GM12864 (cell line): Measurements from ENCODE around the gene REXO1.
"Not testable (repeated sequence)": the region's sequence is repeated elsewhere in the genome, so short reads cannot be mapped to it uniquely, and the experiment has no call there.

Source experiments
- DNase-seq: peaks from one replicate; pipeline ENCODE4 v3.0.0-alpha.2; 2011; ENCODE audit warnings: low read depth
- H3K4me3 ChIP-seq: 2 replicates; pipeline ENCODE4 v1.5.1; 2011; ENCODE audit warnings: mild to moderate bottlenecking, low read depth, low read length, control low read depth
- TF ChIP-seq, protein P1 (sequence below): IDR thresholded peaks from 2 replicates; pipeline ENCODE4 v1.5.1; 2011; ENCODE audit warnings: low read depth, mild to moderate bottlenecking, moderate library complexity, low read length, control low read depth, inconsistent platforms; ENCODE audit errors: missing control alignments

Gene REXO1, protein sequence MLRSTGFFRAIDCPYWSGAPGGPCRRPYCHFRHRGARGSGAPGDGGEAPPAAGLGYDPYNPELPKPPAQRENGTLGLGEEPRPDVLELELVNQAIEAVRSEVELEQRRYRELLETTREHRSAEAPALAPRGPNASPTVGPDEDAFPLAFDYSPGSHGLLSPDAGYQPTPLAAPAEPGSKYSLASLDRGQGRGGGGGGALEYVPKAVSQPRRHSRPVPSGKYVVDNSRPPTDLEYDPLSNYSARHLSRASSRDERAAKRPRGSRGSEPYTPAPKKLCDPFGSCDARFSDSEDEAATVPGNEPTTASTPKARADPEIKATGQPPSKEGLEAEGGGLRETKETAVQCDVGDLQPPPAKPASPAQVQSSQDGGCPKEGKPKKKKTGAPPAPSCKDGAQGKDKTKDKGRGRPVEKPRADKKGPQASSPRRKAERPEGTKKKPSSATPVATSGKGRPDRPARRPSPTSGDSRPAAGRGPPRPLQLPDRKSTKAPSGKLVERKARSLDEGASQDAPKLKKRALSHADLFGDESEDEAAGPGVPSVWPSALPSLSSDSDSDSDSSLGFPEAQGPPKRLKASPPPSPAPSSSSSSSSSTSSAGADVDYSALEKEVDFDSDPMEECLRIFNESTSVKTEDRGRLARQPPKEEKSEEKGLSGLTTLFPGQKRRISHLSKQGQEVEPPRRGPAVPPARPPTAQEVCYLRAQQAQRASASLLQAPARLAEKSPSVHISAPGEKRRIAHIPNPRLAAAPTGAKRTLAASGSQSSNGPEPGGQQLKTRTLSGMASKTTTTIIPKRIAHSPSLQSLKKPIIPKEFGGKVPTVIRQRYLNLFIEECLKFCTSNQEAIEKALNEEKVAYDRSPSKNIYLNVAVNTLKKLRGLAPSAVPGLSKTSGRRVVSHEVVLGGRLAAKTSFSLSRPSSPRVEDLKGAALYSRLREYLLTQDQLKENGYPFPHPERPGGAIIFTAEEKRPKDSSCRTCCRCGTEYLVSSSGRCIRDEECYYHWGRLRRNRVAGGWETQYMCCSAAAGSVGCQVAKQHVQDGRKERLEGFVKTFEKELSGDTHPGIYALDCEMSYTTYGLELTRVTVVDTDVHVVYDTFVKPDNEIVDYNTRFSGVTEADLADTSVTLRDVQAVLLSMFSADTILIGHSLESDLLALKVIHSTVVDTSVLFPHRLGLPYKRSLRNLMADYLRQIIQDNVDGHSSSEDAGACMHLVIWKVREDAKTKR

DNA sequence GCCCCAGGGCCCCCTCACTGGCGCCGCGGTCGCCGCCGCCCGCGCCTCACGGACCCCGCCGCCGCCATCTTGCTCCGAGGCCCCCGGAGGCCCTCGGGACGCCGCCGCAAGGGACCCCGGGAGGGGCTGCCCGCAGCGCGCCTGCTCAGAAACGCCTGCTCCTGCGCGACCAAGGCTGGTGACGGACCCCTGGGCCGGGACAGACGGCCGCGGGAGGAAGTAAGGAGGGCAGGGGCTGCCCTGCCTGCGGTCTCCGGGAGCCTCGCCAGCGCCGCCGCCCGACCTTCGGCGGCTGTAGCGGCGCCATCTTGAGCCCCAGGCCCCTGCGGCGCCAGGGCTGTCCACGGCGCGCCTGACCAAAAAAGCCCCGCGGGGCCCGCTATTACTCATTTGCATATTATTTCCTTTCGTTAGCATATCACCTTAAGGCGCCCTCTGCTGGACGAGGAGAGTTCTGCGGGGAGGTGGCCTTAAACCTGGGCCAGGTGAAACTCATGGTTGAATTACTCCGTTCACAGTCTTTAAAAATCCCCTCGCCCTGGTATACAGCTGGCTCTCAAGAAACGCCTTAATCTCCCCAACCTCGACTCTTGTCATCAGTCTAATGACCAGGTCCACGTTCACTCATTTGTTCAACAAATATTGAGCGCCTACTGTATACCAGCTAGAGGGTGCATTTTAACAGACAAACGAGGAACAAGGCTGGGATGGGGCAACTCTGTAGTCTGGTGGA is at the start of gene REXO1:
TSS of gene REXO1 (minus strand) at position 85 of the 733 bp plus-strand sequence. CDS start 125 bp downstream, outside the sequence.
- peak within 1 kb of the TSS; percentile 72 for H3K4me3 ChIP-seq
- TF ChIP-seq, protein P1, sequence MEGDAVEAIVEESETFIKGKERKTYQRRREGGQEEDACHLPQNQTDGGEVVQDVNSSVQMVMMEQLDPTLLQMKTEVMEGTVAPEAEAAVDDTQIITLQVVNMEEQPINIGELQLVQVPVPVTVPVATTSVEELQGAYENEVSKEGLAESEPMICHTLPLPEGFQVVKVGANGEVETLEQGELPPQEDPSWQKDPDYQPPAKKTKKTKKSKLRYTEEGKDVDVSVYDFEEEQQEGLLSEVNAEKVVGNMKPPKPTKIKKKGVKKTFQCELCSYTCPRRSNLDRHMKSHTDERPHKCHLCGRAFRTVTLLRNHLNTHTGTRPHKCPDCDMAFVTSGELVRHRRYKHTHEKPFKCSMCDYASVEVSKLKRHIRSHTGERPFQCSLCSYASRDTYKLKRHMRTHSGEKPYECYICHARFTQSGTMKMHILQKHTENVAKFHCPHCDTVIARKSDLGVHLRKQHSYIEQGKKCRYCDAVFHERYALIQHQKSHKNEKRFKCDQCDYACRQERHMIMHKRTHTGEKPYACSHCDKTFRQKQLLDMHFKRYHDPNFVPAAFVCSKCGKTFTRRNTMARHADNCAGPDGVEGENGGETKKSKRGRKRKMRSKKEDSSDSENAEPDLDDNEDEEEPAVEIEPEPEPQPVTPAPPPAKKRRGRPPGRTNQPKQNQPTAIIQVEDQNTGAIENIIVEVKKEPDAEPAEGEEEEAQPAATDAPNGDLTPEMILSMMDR = peak; percentile 81
- peak; percentile 88 for DNase-seq

DNA sequence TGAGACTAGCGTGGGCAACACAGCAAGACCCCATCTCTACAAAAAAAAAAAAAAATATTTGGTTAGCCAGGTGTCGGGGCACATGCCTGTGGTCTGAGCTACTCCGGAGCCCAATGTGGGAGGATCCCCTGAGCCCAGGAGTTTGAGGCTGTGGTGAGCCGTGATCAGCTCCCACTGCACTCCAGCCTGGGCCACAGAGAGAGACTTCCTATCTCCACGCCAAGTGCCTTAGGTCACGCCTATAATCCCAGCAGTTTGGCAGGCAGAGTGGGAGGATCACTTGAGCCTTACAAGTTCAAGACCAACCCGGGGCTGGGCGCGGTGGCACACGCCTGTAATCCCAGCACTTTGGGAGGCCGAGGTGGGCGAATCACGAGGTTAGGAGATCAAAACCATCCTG is 48.2 kb upstream of the REXO1 start:
- TF ChIP-seq, protein P1 = no peak
- no peak for DNase-seq
- no peak overlapping the region for H3K4me3 ChIP-seq

DNA sequence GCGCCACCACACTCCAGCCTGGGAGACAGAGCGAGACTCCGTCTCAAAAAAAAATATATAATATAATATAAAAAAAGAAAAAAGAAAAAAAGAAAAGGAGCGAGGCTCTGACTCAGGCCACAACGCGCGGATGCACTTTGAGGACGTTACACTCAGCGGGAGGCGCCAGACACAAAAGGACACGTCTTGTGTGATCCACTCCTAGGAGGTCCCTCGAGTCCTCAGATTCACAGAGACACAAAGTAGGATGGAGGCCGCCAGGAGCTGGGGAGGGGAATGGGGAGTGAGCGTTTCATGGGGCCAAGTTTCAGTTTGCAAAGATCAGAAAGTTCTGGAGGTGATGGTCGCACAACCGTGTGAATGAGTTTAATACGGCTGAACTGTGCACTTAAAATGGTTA is 45.5 kb upstream of the REXO1 start:
- no peak for DNase-seq
- no peak overlapping the region for H3K4me3 ChIP-seq
- TF ChIP-seq, protein P1 = no peak

DNA sequence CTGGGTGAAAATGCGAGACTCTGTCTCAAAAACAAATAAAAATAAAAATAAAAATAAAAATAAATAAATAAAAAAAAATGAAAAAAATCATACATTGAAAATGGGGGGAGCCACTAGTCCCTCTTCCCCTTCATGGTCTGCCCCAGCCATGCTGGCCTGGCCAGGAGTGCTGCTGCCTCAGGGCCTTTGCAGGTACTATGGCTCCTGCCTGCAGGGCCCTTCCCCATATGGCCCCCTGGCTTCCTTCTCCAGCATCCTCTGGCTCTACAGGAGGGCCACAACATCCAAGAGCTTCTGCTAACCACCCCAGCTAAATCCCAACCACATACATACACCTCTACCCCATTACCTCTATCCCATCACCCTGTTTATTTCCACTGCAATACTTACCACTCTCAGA is 41.6 kb upstream of the REXO1 start:
- DNase-seq = no peak
- H3K4me3 ChIP-seq = no peak overlapping the region
- TF ChIP-seq, protein P1 = no peak

DNA sequence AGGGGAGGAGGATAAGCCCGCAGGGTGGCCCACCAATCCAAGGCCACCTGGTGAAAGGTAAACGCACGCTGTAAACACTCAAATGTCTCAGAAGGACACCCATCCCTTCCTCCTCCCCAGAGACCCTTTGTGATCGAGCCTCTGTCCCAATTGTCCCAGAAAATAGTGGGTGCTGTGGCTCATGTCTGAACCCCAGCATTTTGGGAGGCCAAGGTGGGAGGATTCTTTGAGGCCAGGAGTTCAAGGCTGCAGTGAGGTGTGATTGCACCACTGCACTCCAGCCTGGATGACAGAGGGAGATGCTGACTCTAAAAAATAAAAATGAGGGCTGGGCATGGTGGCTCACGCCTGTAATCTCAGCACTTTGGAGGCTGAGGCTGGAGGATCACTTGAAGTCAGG is 40.1 kb upstream of the REXO1 start:
- H3K4me3 ChIP-seq = no peak overlapping the region
- DNase-seq = no peak
- TF ChIP-seq, protein P1 = no peak

DNA sequence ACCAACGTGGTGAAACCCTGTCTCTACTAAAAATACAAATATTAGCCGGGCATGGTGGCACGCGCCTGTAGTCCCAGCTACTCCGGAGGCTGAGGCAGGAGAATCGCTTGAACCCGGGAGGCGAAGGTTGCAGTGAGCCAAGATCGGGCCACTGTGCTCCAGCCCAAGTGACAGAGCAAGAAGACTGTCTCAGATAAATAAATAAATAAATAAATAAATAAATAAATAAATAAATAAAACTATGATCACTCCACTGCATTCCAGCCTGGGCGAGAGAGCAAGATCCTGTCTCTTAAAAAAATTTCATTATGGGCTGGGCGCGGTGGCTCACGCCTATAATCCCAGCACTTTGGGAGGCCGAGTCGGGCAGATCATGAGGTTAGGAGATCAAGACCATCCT is 38.1 kb upstream of the REXO1 start:
- not testable (repeated sequence) for DNase-seq, H3K4me3 ChIP-seq

DNA sequence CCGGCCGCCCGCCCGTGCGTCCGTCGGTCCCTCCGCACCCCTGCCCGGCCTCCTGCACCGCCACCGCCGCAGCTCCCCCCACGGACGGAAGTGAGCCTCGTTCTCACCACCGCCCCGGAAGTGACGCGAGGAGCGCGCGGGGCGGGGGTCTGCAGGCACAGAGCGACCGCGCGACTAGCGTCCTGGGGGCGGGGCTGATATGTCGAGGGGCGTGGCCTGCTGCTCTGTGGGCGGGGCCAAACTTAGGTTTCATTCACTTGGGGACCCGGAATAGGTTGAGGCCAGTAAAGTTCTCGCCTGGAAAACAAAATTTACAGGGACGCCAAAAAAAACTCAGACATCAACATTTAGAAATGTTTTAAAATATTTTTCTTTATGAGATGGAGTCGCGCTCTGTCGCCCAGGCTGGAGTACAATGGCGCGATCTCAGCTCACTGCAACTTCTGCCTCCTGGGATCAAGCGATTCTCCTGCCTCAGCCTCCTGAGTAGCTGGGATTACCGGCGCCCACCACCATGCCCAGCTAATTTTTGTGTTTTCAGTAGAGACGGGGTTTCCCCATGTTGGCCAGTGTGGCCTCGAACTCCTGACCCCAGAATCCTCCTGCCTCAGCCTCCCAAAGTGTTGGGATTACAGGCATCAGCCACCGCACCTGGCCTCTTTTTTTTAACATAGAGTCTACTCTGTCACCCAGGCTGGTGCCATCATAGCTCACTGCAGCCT is 37.3 kb upstream of the REXO1 start, which contains the start of gene ABHD17A:
TSS of gene ABHD17A (minus strand) at position 99 of the 722 bp plus-strand sequence. CDS start 3,930 bp downstream, outside the sequence.
- peak; percentile 69 for DNase-seq
- peak within 1 kb of the TSS; percentile 97 for H3K4me3 ChIP-seq
